Measurements from ENCODE around the gene SUGP1. TPM values are rescaled to one million over a fixed set of nuclear protein-coding genes. Genes with fewer than 3 reads are reported as not detected.
"Not testable (repeated sequence)": the region's sequence is repeated elsewhere in the genome, so short reads cannot be mapped to it uniquely, and the experiment has no call there.

SUGP1 gene
- 10 to 100 TPM; 19.8 to 23.2 (median 22.2) TPM for polyA plus RNA-seq

DNA sequence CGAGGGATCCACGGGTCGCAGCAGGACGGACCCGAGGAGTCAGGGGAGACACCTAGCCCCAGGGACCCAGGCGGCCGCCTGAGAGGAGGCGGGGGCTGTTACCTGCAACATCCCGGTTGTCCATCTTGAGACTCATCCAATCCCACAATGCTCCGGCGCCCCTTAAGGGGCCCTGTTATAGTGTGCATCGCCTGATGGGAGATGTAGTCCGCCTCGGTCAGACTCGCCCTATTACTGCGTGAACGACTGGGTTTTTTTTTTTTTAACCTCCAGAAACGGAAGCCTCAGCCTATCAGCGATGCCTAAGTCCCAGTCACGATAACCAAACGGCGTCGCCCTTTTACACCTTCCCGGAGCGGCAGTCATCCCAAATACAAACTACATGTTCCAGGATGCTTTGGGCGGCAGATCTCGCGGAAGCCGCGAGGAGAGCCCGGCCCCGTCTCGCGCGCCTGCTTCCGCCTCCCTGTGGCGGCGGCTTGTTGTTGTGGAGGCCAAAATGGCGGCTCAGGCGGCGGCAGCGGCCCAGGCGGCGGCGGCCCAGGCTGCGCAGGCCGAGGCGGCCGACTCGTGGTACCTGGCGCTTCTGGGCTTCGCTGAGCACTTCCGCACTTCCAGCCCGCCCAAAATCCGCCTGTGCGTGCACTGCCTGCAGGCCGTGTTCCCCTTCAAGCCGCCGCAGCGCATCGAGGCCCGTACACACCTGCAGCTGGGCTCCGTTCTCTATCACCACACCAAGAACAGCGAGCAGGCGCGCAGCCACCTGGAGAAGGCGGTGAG is at the start of gene SUGP1, which contains the start of gene MAU2:
TSS of gene SUGP1 (minus strand) at position 149 of the 780 bp plus-strand sequence. CDS start at position 136, 13 bp downstream.
TSS of gene MAU2 (plus strand) at position 469 of the 780 bp plus-strand sequence. CDS start at position 500, 31 bp downstream.
- 0 to 1% (median 0%) methylated on average over 57 to 67 of the region's 67 CpGs for WGBS, 3 donors
- no peak within 1 kb of the TSS for H3K27ac ChIP-seq (ENCODE audit: low read depth, low read length)

DNA sequence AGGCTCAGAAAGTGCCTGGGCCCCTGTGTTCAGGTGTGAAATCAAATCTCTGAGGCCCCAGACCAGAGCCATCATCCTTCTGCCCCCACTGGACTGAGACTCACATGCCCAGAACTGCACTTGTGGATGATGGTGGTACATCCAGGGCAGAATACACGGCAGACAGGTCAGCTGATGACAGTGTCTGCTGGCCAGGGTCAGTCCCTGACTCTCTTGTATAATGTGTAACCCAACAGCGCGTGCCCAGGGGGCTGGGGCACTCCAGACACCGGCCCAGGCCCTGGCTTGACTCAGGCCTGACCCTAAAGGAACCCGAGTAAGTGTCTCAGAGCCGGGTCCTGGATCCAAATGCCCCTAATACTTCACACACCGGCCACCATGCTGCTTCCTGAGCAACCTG is 47.8 kb upstream of the SUGP1 start:
- WGBS, 3 donors, result 74 to 85% (median 84%) methylated on average over 7 of the region's 7 CpGs
- no peak overlapping the region for H3K27ac ChIP-seq (ENCODE audit: low read depth, low read length)

GRCh38 chr19:19366434-19367396 is 46.4 kb upstream of the SUGP1 start:
- 42 to 50% (median 44%) methylated on average over 18 of the region's 18 CpGs for WGBS, 3 donors
- H3K27ac ChIP-seq (ENCODE audit: low read depth, low read length), result no peak overlapping the region

- 90% methylated on average over 4 of the region's 4 CpGs for WGBS, 3 donors
- no peak overlapping the region for H3K27ac ChIP-seq (ENCODE audit: low read depth, low read length)
Measured at GRCh38 chr19:19362075-19362474, 41.8 kb upstream of the SUGP1 start.

DNA sequence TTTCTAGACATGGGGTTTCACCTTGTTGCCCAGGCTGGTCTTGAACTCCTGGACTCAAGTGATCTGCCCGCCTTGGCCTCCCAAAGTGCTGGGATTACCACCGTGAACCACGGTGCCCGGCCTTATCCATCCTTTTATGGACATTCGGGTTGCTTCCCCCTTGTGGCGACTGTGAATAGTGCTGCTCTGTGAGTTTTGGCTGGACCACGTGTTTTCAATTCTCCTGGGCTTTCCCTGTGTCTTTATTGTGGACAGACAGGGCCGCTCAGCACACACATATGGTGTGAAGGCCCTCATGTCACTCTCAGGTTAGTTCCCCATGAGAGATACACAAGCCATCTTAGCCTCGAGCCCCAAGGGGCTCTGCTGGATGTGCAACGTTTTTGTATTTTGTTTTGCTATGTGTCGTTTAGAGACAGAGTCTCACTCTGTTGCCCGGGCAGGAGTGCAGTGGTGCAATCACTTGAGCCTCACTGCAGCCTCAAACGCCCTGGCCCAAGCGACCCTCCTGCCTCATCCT is 40.8 kb upstream of the SUGP1 start:
- WGBS, 3 donors, result 9 to 12% (median 11%) methylated on average over 14 of the region's 14 CpGs
- H3K27ac ChIP-seq (ENCODE audit: low read depth, low read length), result no peak overlapping the region

DNA sequence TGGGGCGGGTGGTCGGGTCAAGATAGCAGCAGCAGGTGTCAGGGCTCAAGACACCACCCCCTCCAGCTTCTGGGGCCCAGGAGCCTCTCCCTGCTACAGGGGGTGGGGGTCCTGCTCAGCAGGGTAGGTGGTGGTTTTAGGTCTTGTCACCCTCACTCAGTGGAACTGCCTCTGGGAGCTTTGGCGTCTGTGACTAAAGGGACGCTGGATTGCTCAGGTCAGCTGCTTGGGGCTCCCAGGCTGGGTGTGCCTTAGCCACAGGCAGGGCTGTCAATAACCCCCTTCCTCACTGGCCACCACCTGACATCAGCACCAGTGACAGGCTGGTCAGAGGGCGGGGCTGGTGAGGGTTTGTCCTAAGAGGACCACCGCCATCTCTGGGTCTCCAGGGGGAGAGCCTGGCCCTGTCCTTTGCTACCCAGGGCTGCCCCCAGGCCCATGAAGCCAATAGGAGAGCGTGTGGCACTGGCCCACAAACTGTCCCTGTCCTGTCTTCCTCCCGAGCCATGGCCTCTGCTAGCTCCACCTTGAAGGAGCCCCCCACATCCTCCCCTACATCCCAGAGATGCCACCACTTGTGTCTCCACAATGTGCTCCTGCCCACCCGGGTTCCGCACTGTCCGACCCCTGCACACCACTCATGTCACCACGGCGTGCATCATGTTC is 36.7 kb upstream of the SUGP1 start:
- H3K27ac ChIP-seq (ENCODE audit: low read depth, low read length), result no peak overlapping the region

DNA sequence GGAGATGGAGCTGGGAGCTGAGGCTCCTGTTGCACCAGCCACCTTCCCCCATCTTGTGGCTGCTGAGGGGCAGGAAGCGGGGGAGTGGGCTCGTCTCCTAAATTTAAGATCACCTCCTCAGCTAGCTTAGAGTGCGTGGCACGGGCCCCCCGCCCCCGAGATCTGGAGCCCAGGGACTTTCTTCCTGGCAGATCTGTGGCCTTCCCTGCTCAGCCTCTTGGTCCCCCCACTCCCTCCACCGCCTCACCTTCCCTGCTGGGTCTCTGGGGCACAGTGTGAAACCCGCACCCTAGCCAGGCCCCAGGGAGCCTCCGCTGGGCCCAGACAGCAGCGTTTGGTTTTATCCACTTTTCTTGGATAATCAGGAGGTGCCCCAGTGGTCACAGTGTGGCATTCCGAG is 36.2 kb upstream of the SUGP1 start:
- WGBS, 3 donors, result 91 to 94% (median 93%) methylated on average over 11 of the region's 11 CpGs
- no peak overlapping the region for H3K27ac ChIP-seq (ENCODE audit: low read depth, low read length)

More for the DNA sequence above, 36.7 kb upstream of the SUGP1 start:
- 89 to 93% (median 90%) methylated on average over 13 of the region's 13 CpGs for WGBS, 3 donors

GRCh38 chr19:19355606-19356139 is 35.4 kb upstream of the SUGP1 start:
- no peak overlapping the region for H3K27ac ChIP-seq (ENCODE audit: low read depth, low read length)
- 89 to 97% (median 89%) methylated on average over 17 to 18 of the region's 18 CpGs for WGBS, 3 donors

DNA sequence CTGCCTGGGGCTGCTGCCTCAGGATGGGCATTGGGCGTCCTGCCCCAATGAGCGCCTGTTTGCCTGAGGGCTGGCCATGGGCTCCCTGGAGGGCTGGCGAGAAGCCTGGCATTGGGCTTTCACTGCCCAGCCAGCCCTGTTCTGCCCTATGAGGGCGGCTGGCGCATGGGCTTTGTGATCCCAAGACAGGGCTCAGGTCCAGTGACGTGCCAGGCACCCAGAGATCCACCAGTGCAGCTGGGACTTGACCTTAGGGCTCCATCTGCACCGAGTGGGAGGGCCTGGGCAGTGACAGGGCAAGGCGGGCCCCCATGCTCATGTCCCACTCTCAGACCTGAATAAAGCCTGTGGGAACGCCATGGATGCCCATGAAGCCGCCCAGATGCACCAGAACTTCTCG is 34.6 kb upstream of the SUGP1 start:
- WGBS, 3 donors, result 93 to 97% (median 95%) methylated on average over 11 of the region's 11 CpGs
- no peak overlapping the region for H3K27ac ChIP-seq (ENCODE audit: low read depth, low read length)

GRCh38 chr19:19354007-19354406 is 33.7 kb upstream of the SUGP1 start:
- no peak overlapping the region for H3K27ac ChIP-seq (ENCODE audit: low read depth, low read length)
- WGBS, 3 donors, result 91 to 96% (median 93%) methylated on average over 5 of the region's 5 CpGs

DNA sequence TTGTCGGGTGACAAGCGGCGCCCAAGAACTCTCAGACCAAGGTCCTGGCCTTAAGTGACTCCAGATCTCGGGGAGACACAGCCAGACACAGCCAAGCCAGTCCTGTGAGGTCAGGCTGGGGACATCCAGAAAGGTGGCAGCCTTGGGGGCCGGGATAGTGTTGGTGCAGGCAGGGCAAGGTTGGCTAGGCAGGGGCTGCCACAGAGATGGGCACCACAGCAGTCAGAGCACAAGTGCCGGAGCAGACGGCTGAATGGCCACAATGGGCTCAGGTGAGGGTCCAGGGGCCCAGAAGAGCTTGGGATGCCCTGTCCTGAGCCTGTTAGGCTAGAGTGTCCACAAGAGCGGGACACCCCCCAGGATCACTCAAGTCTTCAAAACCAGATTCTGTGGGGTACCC is 32.5 kb upstream of the SUGP1 start:
- 95 to 97% (median 97%) methylated on average over 8 of the region's 8 CpGs for WGBS, 3 donors
- H3K27ac ChIP-seq (ENCODE audit: low read depth, low read length), result no peak overlapping the region

DNA sequence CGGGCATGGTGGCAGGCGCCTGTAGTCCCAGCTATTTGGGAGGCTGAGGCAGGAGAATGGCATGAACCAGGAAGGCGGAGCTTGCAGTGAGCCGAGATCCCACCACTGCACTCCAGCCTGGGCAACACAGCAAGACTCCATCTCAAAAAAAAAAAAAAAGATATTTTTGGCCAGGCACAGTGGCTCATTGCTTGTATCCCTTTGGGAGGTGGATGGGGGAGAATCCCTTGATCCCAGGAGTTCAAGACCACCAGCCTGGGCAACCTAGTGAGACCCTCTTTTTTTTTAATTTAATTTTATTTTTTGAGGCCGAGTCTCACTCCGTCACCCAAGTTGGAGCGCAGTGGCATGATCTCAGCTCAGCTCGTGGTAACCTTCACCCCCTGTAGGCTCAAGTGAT is 30.4 kb upstream of the SUGP1 start:
- WGBS, 3 donors, result 95 to 99% (median 97%) methylated on average over 7 to 8 of the region's 8 CpGs
- H3K27ac ChIP-seq (ENCODE audit: low read depth, low read length), result not testable (repeated sequence)

DNA sequence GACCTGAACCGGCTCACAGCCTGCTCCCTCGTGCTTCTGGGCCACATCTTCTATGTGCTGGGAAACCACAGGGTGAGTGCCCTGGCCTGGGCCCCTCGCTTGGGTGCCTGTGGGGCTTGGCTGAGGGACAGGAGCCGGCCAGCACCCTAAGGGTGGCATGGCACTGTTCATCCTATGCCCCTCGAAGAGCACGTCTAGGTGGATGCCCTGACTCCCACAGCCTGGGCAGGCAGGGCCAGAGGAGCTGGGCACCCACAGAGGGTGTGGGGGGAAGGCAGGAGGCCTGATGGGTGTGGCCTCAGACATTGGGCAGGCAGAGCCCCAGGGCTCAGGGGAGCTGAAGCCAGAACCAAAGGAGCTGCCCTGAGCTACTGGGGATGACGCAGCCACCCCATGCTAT is 29.1 kb upstream of the SUGP1 start:
- 90 to 92% (median 91%) methylated on average over 7 of the region's 7 CpGs for WGBS, 3 donors
- H3K27ac ChIP-seq (ENCODE audit: low read depth, low read length), result no peak overlapping the region

GRCh38 chr19:19348266-19348665 is 28.0 kb upstream of the SUGP1 start:
- 80 to 91% (median 85%) methylated on average over 9 of the region's 9 CpGs for WGBS, 3 donors

DNA sequence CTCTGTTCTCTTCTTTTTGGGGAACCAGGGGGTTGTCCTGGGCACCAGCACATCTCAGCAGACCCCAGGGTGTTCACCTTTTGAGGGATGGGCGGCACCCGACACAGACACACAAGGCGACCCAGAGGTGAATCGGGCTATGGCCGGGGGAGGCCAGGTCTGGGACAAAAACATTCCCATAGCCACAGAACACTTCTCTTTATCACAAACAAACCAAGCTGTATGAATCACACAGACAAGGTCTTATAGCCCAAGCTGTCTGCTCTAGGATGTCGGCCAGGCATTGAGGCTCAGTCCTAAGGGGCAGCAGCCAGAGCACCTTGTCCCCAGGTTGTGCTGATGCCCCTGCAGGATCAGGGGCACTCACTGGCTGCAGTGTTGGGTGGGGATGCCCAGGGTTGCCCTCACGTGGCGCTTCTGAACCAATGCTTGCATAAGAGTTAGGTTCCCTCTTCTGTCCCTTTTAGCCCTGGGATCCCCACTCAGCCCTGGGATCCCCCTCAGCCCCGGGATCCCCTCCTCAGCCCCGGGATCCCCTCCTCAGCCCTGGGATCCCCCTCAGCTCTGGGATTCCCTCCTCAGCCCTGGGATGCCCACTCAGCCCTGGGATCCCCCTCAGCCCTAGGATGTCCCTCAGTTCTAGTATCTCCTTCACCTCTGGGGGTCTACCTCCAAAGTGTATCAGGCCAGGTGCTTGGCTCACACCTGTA is 27.2 kb upstream of the SUGP1 start:
- H3K27ac ChIP-seq (ENCODE audit: low read depth, low read length), result no peak overlapping the region
- 89 to 91% (median 91%) methylated on average over 10 of the region's 10 CpGs for WGBS, 3 donors

More at GRCh38 chr19:19348266-19348665, 28.0 kb upstream of the SUGP1 start:
- no peak overlapping the region for H3K27ac ChIP-seq (ENCODE audit: low read depth, low read length)

- H3K27ac ChIP-seq (ENCODE audit: low read depth, low read length), result no peak overlapping the region
- 91 to 95% (median 94%) methylated on average over 11 of the region's 11 CpGs for WGBS, 3 donors
Measured at GRCh38 chr19:19345970-19346369, 25.7 kb upstream of the SUGP1 start.

GRCh38 chr19:19345232-19345631 is 24.9 kb upstream of the SUGP1 start:
- H3K27ac ChIP-seq (ENCODE audit: low read depth, low read length), result no peak overlapping the region
- WGBS, 3 donors, result 90 to 92% (median 91%) methylated on average over 21 of the region's 21 CpGs
